ENCODE data around the gene FIBCD1. TPM values are rescaled to one million over a fixed set of nuclear protein-coding genes. Genes with fewer than 3 reads are reported as not detected.

Gene FIBCD1
- total RNA-seq, 2 experiments from 2014 or later: not detected

DNA sequence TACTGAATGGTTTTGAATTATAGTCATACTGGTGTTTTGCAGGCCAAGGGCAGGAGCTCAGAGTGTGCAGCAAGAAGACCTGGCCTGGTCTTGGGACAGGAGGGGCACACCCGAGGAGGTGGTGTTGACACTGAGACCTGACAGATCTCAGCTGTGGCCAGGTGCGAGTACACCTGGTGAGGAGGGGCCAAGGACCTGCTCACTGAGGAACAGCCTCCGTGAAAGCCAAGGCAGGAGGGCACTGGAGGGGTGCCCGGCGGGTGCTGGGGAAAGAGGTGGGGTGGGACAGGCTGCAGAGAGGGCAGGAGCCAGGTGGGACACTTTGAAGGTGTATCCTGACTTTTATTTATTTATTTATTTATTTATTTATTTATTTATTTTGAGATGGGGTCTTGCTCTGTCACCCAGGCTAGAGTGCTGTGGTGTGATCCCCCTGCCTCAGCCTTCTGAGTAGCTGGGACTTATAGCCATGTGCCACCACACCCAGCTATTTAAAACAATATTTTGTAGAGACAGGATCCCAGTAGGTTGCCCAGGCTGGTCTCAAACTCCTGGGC is 46.6 kb upstream of the FIBCD1 start:
- H3K4me1 ChIP-seq (ENCODE audit: insufficient read depth, low read length, poor library complexity, severe bottlenecking): no peaks in the 10 kb centered on the region
- TF ChIP-seq CTCF (conservative IDR thresholded peaks at IDR 0.05; ENCODE audit: low read length): no peak
- no peak for TF ChIP-seq EZH2phosphoT487 (IDR thresholded peaks at IDR 0.05; ENCODE audit: borderline replicate concordance, low read depth, low read length)
- H3K27ac ChIP-seq (ENCODE audit: low read depth, low read length, poor library complexity, severe bottlenecking): no peak overlapping the region
- H3K4me2 ChIP-seq (ENCODE audit: low read length): no peak overlapping the region
- BruUV-seq (replicated peaks): no TSS peak
- H4K20me1 ChIP-seq (ENCODE audit: insufficient read depth, low read length): no peaks in the 10 kb centered on the region
- intact Hi-C loops (cut with micrococcal nuclease; ENCODE audit: unreplicated experiment): no loop called here
- H3K36me3 ChIP-seq (ENCODE audit: insufficient read depth, low read length): no peaks in the 10 kb centered on the region
- no peaks in the 10 kb centered on the region for H3K79me2 ChIP-seq (ENCODE audit: insufficient read depth, low read depth, low read length)
- H3K9me3 ChIP-seq (ENCODE audit: low read length): no peaks in the 10 kb centered on the region
- H3K9me2 ChIP-seq (ENCODE audit: insufficient read depth, low read length): no peaks in the 10 kb centered on the region
- ChIA-PET CTCF (ENCODE audit: unreplicated experiment) (no interaction called here), POLR2A (interaction anchor here (1.0 kb wide), 1 partner anchor 11 kb away, joined by 3 read pairs; no protein-coding TSS in a partner anchor)
- H2AFZ ChIP-seq (ENCODE audit: low read length): no peak overlapping the region
- no peak overlapping the region for H3K4me3 ChIP-seq (ENCODE audit: low read depth, low read length, poor library complexity, severe bottlenecking)
- no peak for DNase-seq (ENCODE audit: low spot score)

DNA sequence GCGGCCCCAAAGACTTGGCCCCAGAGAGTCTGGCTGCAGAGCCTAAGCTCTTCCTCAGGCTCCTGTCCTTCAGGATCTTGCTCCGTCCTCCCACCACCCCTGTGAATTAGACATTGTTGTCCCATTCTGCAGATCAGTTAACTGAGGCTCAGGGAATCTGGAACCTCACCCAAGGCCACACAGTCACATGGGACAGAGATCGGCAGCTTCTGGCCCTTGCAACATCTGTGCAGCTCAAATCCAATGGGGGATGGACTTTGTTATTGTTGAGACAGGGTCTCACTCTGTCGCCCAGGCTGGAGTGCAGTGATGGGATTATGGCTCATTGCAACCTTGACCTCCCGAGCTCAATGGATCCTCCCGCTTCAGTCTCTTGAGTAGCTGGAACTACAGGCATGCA is 46.0 kb upstream of the FIBCD1 start:
- BruUV-seq (replicated peaks): no TSS peak
- POLR2A ChIA-PET: interaction anchor here (1.0 kb wide), 1 partner anchor 11 kb away, joined by 3 read pairs; no protein-coding TSS in a partner anchor
- no peak overlapping the region for H2AFZ ChIP-seq (ENCODE audit: low read length)
- CTCF ChIA-PET (ENCODE audit: unreplicated experiment): no interaction called here
- H3K4me2 ChIP-seq (ENCODE audit: low read length): no peak overlapping the region
- no peaks in the 10 kb centered on the region for H4K20me1 ChIP-seq (ENCODE audit: insufficient read depth, low read length)
- no peak for TF ChIP-seq CTCF (conservative IDR thresholded peaks at IDR 0.05; ENCODE audit: low read length)
- TF ChIP-seq EZH2phosphoT487 (IDR thresholded peaks at IDR 0.05; ENCODE audit: borderline replicate concordance, low read depth, low read length): no peak
- H3K27ac ChIP-seq (ENCODE audit: low read depth, low read length, poor library complexity, severe bottlenecking): no peak overlapping the region
- no peaks in the 10 kb centered on the region for H3K9me2 ChIP-seq (ENCODE audit: insufficient read depth, low read length)
- no peak overlapping the region for H3K4me3 ChIP-seq (ENCODE audit: low read depth, low read length, poor library complexity, severe bottlenecking)
- intact Hi-C loops (cut with micrococcal nuclease; ENCODE audit: unreplicated experiment): no loop called here
- no peaks in the 10 kb centered on the region for H3K4me1 ChIP-seq (ENCODE audit: insufficient read depth, low read length, poor library complexity, severe bottlenecking)
- H3K9me3 ChIP-seq (ENCODE audit: low read length): no peaks in the 10 kb centered on the region
- no peaks in the 10 kb centered on the region for H3K79me2 ChIP-seq (ENCODE audit: insufficient read depth, low read depth, low read length)
- no peaks in the 10 kb centered on the region for H3K36me3 ChIP-seq (ENCODE audit: insufficient read depth, low read length)
- DNase-seq (ENCODE audit: low spot score): no peak

GRCh38 chr9:130984521-130984920 is 45.5 kb upstream of the FIBCD1 start:
- no peaks in the 10 kb centered on the region for H3K36me3 ChIP-seq (ENCODE audit: insufficient read depth, low read length)
- BruUV-seq (replicated peaks): no TSS peak
- no peaks in the 10 kb centered on the region for H4K20me1 ChIP-seq (ENCODE audit: insufficient read depth, low read length)
- CTCF ChIA-PET (ENCODE audit: unreplicated experiment): no interaction called here
- no peak for DNase-seq (ENCODE audit: low spot score)
- intact Hi-C loops (cut with micrococcal nuclease; ENCODE audit: unreplicated experiment): no loop called here
- POLR2A ChIA-PET: interaction anchor here (0.6 to 1.0 kb wide), 2 partner anchors 10 to 586 kb away, joined by 3 to 6 read pairs; no protein-coding TSS in a partner anchor
- no peak overlapping the region for H2AFZ ChIP-seq (ENCODE audit: low read length)
- no peaks in the 10 kb centered on the region for H3K4me1 ChIP-seq (ENCODE audit: insufficient read depth, low read length, poor library complexity, severe bottlenecking)
- no peak for TF ChIP-seq CTCF (conservative IDR thresholded peaks at IDR 0.05; ENCODE audit: low read length)
- TF ChIP-seq EZH2phosphoT487 (IDR thresholded peaks at IDR 0.05; ENCODE audit: borderline replicate concordance, low read depth, low read length): no peak
- no peak overlapping the region for H3K4me3 ChIP-seq (ENCODE audit: low read depth, low read length, poor library complexity, severe bottlenecking)
- no peak overlapping the region for H3K4me2 ChIP-seq (ENCODE audit: low read length)
- H3K9me2 ChIP-seq (ENCODE audit: insufficient read depth, low read length): no peaks in the 10 kb centered on the region
- no peaks in the 10 kb centered on the region for H3K79me2 ChIP-seq (ENCODE audit: insufficient read depth, low read depth, low read length)
- H3K9me3 ChIP-seq (ENCODE audit: low read length): no peaks in the 10 kb centered on the region
- H3K27ac ChIP-seq (ENCODE audit: low read depth, low read length, poor library complexity, severe bottlenecking): no peak overlapping the region

Data from OCI-LY7 (cell line).